Kidney epithelial cell (primary cell): Measurements from ENCODE around the gene SLC38A11. TPM values are rescaled to one million over a fixed set of nuclear protein-coding genes. Genes with fewer than 3 reads are reported as not detected.

Experiments used
- DNase-seq: peaks from one replicate; pipeline ENCODE4 v3.0.0-alpha.2; 2010; ENCODE audit warnings: low read depth
- H3K27me3 ChIP-seq: 2 replicates; pipeline ENCODE4 v1.6.0; 2011; ENCODE audit warnings: low read length; ENCODE audit not compliant: control insufficient read depth, insufficient read depth
- H3K36me3 ChIP-seq: 2 replicates; pipeline ENCODE4 v1.5.1; 2011; ENCODE audit warnings: low read length; ENCODE audit not compliant: control insufficient read depth, insufficient read depth
- H3K4me3 ChIP-seq: 2 replicates; pipeline ENCODE4 v1.5.1; 2011; ENCODE audit warnings: low read depth, mild to moderate bottlenecking, control low read depth, low read length
- CTCF ChIP-seq: IDR thresholded peaks from 2 replicates; pipeline ENCODE4 v1.5.1; 2011; ENCODE audit warnings: mild to moderate bottlenecking, moderate library complexity, low read length, control low read depth, inconsistent platforms; ENCODE audit not compliant: insufficient read depth, poor library complexity, severe bottlenecking
- total RNA-seq: library from RNA; depleted of rRNA; stranded (reverse); fragments of >200 nt; gene quantifications from 2 replicates; pipeline ENCODE4 v1.2.3, GENCODE V29; 2015

The SLC38A11 gene
- total RNA-seq, 1 donor from 2014 or later = 0.46 TPM

- H3K36me3 ChIP-seq = no peaks in the 10 kb centered on the region
- DNase-seq = no peak
Observed at GRCh38 chr2:164903204-164903603, 52.1 kb downstream of the SLC38A11 start.

GRCh38 chr2:164899121-164899520 is 56.2 kb downstream of the SLC38A11 start:
- no peak for DNase-seq
- Histone ChIP-seq H3K27me3 (no peaks in the 10 kb centered on the region), H3K4me3 (no peak overlapping the region), H3K36me3 (no peaks in the 10 kb centered on the region)
- no peak for TF ChIP-seq CTCF

More at GRCh38 chr2:164903204-164903603, 52.1 kb downstream of the SLC38A11 start:
- no peak for TF ChIP-seq CTCF
- no peak overlapping the region for H3K4me3 ChIP-seq
- no peaks in the 10 kb centered on the region for H3K27me3 ChIP-seq

DNA sequence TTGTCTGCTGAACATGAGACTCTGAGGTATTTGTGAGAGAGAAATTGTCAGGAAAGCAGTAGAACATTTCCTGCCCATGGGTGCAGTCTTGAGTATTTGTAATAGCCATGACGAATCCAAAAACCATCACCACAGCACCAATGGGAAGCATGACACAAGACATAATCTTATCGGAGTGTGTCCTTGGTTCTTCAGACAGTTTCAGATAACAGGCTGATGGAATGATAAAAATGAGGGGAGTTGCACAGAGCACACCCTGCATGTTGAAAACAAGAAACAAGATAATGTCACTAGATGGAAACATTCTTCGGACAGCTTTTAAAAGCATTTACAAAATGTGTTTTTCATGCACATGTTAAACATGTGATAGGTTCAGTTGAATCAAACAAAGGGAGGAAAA is 56.9 kb downstream of the SLC38A11 start:
- Histone ChIP-seq H3K36me3 (no peaks in the 10 kb centered on the region), H3K4me3 (no peak overlapping the region), H3K27me3 (no peaks in the 10 kb centered on the region)
- no peak for DNase-seq
- TF ChIP-seq CTCF = no peak

- DNase-seq = no peak
- no peaks in the 10 kb centered on the region for H3K36me3 ChIP-seq
- H3K4me3 ChIP-seq = no peak overlapping the region
- no peak for TF ChIP-seq CTCF
- H3K27me3 ChIP-seq = no peaks in the 10 kb centered on the region
Observed at GRCh38 chr2:164897469-164898260, 57.7 kb downstream of the SLC38A11 start.

DNA sequence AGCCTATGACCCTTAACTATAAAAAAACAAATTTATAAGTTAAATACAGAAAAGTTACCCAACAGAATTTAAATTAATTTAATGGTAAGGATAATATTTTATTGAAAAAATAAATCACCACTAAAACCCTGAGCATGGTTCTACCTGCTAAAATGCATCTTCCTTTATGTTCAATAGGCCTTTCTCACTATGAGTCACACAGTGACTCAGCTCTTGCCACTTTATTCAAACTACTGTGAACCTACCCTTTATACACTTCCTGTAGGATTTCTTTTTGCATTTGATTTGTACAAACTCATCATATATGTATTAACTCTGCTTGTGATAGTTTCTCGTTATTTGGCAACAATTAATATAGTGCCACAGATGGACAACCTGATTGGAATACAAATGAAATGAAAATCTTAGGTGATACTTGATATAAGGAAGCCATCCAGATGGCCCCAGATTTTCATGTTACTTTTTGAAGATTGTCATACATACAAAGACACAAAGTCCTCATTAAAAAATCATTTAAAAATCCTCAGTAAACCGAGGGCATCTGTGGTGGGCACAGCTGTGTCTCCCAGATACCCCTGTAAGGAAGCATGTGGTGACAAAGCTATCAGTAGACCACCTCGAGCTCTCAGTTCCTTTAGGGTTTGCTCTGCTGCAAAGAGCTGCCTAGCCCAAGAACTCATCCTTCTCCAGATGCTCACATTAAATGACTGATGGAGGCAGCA is 58.5 kb downstream of the SLC38A11 start:
- Histone ChIP-seq H3K36me3 (no peaks in the 10 kb centered on the region), H3K27me3 (no peaks in the 10 kb centered on the region), H3K4me3 (no peak overlapping the region)
- TF ChIP-seq CTCF = no peak
- peak; percentile 56 for DNase-seq
